K562 (cell line): ENCODE results near the gene SAE1. TPM values are rescaled to one million over a fixed set of nuclear protein-coding genes. Genes with fewer than 3 reads are reported as not detected.

Source experiments
- ETV5 ChIP-seq: sonication (generic); formaldehyde crosslinking; IDR thresholded peaks from 2 replicates; pipeline ENCODE4 v1.4.0; 2020; ENCODE audit warnings: low read depth, mild to moderate bottlenecking, missing genetic modification reagents
- polyA plus RNA-seq, 8 experiments: library from polyadenylated mRNA; depleted of rRNA in 4 of 8; stranded (reverse) in 5 of 8; unstranded in 3 of 8; fragments of >200 nt; fragmentation: Nextera tagmentation in 2 of 8; fragmentation: Illumina TruSeq in 1 of 8; extraction: Ambion mirVana in 2 of 8; extraction: Trizol in 1 of 8; gene quantifications; 2 replicates each; pipeline versions ENCODE4 v1.2.1 to v1.2.3, GENCODE V29; 2011 to 2014; ENCODE audit warnings: inconsistent platforms in 1 of 8, missing spikeins in 1 of 8
- total RNA-seq, 7 experiments: library from RNA; depleted of rRNA in 6 of 7; stranded (reverse); fragments of >200 nt in 6 of 7; fragmentation: Illumina TruSeq in 2 of 7; extraction: Trizol in 2 of 7; gene quantifications; 2 replicates each; pipeline versions ENCODE4 v1.2.1 to v1.2.3, GENCODE V29; 2011 to 2021; ENCODE audit warnings: low replicate concordance in 1 of 7
- TF ChIP-seq, protein P1 (sequence below): fragments of 450-650 bp; IDR thresholded peaks from 2 replicates; pipeline ENCODE4 v1.6.1; 2017; ENCODE audit warnings: antibody characterized with exemption, mild to moderate bottlenecking
- TF ChIP-seq, protein P2 (sequence below): fragments of 200-800 bp; sonication (Bioruptor generic); IDR thresholded peaks from 2 replicates; pipeline ENCODE4 v1.6.1; 2017; ENCODE audit warnings: missing genetic modification characterization, missing compliant biosample characterization

Gene SAE1
- total and polyA plus RNA-seq, 9 of the 15 experiments (the other 6 are each of a cell fraction or from before 2014, with no cell fraction given): 82.8 to 299 (median 217) TPM

DNA sequence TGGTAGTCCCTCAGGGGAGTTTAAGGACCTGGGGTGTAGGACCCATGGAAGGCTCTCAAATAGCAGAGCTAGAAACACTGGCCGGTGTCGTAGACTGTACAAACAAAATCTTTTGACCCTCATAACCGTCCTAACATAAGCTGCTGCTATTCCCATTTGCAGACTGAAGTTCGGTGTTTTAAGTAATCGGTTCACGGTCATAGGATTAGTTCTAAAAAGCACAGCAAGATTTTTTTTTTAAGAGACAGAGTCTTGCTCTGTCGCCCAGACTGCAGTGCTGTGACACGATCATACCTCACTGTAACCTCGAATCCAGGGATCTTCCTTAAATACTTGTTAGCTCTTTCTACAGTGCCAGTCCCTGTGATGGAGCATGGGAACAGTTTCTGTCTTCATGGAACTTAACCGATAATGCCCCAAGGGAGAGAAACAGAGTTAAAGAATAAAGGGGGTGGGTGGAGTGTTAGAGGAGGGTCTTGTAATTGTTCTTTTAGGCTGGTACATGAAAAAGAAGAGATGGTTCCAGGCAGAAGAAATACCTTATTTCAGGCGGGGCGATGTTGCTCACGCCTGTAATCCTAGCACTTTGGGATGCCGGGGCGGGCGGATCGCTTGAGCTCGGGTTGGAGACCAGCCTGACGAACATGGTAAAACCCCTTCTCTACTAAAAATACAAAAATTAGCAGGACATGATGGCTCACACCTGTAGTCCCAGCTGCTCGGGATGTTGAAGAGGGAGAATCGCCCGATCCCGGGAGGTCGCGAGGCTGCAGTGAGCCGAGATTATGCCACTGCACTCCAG, 16.6 kb upstream of the SAE1 start (continued):
- TF ChIP-seq, protein P1, sequence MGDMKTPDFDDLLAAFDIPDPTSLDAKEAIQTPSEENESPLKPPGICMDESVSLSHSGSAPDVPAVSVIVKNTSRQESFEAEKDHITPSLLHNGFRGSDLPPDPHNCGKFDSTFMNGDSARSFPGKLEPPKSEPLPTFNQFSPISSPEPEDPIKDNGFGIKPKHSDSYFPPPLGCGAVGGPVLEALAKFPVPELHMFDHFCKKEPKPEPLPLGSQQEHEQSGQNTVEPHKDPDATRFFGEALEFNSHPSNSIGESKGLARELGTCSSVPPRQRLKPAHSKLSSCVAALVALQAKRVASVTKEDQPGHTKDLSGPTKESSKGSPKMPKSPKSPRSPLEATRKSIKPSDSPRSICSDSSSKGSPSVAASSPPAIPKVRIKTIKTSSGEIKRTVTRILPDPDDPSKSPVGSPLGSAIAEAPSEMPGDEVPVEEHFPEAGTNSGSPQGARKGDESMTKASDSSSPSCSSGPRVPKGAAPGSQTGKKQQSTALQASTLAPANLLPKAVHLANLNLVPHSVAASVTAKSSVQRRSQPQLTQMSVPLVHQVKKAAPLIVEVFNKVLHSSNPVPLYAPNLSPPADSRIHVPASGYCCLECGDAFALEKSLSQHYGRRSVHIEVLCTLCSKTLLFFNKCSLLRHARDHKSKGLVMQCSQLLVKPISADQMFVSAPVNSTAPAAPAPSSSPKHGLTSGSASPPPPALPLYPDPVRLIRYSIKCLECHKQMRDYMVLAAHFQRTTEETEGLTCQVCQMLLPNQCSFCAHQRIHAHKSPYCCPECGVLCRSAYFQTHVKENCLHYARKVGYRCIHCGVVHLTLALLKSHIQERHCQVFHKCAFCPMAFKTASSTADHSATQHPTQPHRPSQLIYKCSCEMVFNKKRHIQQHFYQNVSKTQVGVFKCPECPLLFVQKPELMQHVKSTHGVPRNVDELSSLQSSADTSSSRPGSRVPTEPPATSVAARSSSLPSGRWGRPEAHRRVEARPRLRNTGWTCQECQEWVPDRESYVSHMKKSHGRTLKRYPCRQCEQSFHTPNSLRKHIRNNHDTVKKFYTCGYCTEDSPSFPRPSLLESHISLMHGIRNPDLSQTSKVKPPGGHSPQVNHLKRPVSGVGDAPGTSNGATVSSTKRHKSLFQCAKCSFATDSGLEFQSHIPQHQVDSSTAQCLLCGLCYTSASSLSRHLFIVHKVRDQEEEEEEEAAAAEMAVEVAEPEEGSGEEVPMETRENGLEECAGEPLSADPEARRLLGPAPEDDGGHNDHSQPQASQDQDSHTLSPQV: 0 out of 2 replicates have a peak, but pooled peaks have one; percentile 39
- TF ChIP-seq, protein P2, sequence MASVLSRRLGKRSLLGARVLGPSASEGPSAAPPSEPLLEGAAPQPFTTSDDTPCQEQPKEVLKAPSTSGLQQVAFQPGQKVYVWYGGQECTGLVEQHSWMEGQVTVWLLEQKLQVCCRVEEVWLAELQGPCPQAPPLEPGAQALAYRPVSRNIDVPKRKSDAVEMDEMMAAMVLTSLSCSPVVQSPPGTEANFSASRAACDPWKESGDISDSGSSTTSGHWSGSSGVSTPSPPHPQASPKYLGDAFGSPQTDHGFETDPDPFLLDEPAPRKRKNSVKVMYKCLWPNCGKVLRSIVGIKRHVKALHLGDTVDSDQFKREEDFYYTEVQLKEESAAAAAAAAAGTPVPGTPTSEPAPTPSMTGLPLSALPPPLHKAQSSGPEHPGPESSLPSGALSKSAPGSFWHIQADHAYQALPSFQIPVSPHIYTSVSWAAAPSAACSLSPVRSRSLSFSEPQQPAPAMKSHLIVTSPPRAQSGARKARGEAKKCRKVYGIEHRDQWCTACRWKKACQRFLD (CRISPR knock-in tag): 0 out of 2 replicates have a peak, but pooled peaks have one; percentile 20
- peak; percentile 29; the same call in 1 of the 2 replicates for TF ChIP-seq ETV5
- TF ChIP-seq, all 486 proteins: peak for 19
